Stimulated activated CD8-positive, alpha-beta memory T cell treated with anti-CD3 and anti-CD28 coated beads, Interleukin-7, amount 100 ng/mL, for 24 hours (primary cell): Measurements from ENCODE around the gene TMEM185A.
"Not testable (repeated sequence)": the region's sequence is repeated elsewhere in the genome, so short reads cannot be mapped to it uniquely, and the experiment has no call there.

Experiments used
- DNase-seq: peaks from one replicate; pipeline ENCODE4 v3.0.0-alpha.2; 2020; ENCODE audit warnings: low read depth

The TMEM185A gene

GRCh38 chrX:149631234-149632165 lies at the start of gene TMEM185A:
TMEM185A (minus strand) TSS chrX:149631792; CDS start chrX:149631580, 212 bp downstream.
- peak; percentile 41 for DNase-seq

GRCh38 chrX:149681182-149681581 lies 49.6 kb upstream of the TMEM185A start:
- no peak for DNase-seq

DNA sequence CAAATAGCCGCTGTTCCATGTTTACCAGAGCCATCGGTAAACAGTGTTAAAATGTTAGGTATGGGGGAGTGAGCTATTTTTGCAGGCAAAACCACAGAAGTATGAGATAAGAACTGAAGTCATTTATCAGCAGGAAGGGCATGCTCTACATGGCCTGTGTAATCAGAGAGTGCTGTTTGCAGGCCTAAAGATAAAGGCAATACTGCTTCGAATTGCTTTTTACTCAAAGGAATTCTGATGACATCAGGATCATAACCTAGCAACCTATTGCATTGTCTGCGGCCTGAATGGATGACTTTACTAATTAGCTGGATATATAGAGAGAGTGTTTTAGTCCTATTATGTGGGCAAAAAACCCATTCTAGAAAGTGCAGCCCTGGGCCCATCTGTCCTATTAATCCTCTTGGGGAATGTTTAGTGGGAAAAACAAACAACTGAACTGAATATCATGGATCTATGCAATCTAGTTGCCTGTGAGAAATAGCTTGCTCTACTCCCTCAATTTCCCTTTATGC lies 47.6 kb upstream of the TMEM185A start:
- DNase-seq = not testable (repeated sequence)

- not testable (repeated sequence) for DNase-seq
These were observed 44.0 kb upstream of the TMEM185A start for GRCh38 chrX:149675554-149675953.

- not testable (repeated sequence) for DNase-seq
These were observed 43.5 kb upstream of the TMEM185A start for GRCh38 chrX:149675088-149675487.

- not testable (repeated sequence) for DNase-seq
These were observed 29.0 kb upstream of the TMEM185A start for GRCh38 chrX:149660613-149661012.

DNA sequence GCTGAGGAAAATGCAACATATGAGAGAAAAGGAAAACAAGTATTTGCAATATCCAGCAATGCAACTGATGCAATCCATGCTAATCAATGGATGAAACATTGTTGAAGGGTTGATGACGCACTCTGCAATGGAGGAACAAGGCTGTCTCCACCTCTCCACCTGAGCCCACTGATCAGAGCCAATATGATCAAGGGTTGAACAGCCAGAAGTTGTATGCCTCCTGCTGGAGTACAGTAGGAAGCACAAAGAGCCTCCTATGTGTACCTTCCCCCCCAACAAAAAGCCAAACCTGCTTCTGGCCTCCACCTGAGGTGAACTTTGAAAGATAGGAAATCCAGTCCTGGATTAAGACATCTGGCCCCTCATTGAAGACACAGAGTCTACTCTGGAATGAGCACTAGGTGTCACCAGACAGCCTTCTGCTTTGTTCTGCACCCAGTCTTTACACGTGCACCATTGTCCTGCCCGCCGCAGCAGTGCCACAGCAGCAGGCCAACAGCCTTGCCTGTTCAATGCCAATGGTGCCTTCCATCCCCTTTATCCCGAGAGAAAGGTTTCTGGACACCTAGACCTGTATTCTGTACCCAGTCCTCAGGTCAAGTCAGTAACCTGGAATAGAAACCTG lies 24.8 kb upstream of the TMEM185A start:
- DNase-seq = not testable (repeated sequence)

- DNase-seq = no peak
These were observed 20.8 kb upstream of the TMEM185A start for GRCh38 chrX:149652232-149652981.

DNA sequence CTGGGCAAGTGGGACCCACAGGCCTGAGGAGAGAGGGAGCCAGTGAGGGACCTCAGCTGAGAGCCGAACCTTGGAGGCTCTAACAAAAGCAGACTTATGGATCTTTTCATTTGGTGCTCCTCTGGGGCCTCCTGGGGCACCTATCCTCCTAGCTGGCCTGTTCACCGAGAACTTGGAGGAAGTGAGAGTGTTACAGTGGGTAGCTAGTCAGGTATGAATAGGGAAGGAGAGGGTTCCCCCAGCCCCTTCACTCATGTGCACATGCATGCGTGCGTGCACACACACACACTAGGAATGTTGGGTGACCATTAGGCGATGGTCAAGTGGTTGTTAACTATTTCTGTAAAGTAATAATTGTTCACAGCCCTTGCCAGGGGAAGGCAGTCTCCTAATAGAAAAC lies 18.6 kb upstream of the TMEM185A start:
- DNase-seq = no peak

GRCh38 chrX:149648932-149649331 lies 17.3 kb upstream of the TMEM185A start:
- DNase-seq = no peak

DNA sequence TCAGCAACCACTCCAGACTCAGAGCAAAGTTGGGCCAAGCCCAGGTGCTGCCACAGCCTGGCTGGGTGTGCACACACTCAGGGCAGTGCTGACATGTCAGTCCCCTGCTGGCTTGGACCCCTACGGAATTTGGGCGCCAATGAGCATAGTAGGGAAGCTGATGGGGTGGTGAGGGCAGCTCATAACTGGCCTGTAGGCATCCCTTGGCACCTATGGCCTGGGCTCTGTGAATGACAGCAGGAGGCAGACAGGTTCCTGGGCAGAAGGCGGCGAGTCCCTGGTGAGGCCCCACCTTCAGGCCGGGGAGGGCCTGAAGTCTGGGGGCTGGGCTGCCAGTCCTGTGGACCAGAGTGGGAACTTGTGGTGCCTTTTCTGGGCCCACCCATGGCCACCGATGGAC lies 15.9 kb upstream of the TMEM185A start:
- DNase-seq = no peak

- no peak for DNase-seq
These were observed 11.9 kb upstream of the TMEM185A start for GRCh38 chrX:149643496-149643895.

GRCh38 chrX:149641835-149642234 lies 10.2 kb upstream of the TMEM185A start:
- no peak for DNase-seq

- DNase-seq = no peak
These were observed 9.8 kb upstream of the TMEM185A start for GRCh38 chrX:149641432-149641831.

DNA sequence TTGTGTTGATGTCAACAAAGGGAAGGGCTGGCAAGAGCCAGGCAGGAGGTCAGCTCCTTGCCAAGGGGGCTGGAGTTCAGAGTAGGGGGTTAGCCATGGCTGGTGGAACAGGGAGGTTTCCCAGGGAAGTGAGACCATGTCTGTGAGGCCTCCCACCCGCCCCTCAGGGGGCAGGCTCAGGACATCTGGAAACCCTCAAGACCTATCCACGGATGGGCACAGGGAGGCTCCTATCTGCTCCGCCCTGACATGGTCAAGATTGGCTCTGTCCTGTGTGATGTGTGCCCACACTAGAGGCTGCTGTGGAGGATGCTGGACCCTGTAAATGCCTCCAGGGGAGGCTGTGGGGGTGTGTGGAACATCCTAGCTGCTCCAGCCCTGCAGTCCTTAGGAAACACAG lies 8.0 kb upstream of the TMEM185A start:
- DNase-seq = no peak

DNA sequence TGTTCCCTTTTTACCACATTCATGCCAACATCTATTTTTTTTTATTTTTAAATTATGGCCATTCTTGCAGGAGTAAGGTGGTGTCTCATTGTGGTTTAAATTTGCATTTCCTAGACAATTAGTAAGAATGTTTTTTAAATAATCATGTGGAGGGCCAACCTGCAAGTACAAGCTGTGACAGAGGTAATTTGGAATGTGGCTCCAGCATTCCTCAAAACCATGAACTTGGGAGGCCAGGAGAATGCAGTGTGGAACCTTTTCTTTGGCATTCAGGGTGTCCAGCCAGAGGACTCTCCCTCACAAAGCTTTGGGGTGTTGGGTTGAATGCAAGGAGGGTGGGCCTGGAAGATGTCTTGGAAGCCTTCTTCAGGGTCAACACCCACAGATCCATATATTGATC lies 7.3 kb upstream of the TMEM185A start:
- no peak for DNase-seq

DNA sequence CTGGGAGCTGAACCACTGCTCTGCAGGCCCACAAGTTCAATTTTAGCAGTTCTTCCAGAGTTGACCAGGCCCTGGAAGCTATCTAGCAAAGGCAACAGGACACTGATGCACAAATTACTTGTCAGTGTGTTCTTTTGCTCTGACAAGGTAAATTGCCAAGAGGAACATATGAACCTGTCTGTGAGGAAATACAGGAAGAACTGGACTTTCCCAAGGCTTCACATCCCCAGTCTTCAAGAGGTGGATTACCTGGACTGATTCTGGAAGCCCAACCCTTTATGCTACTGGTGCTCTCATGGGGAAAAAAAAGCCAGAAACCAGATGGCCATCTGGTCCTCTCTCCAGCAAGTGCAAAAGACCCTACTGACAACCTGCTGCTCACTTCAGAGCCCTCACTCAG lies 1.9 kb upstream of the TMEM185A start:
- DNase-seq = no peak

- DNase-seq = no peak
These were observed 835 bp downstream of the TMEM185A start for GRCh38 chrX:149630681-149631233.

GRCh38 chrX:149629730-149630387 lies 1.7 kb downstream of the TMEM185A start:
- DNase-seq = no peak

- no peak for DNase-seq
These were observed 2.8 kb downstream of the TMEM185A start for GRCh38 chrX:149628768-149629167.

DNA sequence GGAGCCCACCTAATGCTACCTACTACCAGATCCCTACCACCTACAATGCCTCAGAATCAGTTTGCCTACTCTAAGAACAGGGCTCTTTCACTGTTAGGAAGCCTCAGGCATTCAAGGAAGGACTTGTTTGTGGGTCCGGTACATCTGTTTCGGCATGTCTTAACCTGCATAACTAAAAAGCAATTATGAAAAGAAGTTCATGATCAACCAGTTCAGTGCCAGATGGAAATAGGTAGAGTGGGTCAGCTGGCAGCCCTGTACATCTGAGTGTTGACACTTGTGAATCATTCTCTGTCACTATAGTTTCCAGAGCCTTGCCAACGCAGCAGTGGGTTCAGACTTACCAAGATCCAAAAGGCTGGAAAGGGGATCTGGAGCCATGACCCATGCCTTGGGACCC lies 3.3 kb downstream of the TMEM185A start:
- no peak for DNase-seq
